ENCODE results near the gene GGA3.

Gene GGA3

DNA sequence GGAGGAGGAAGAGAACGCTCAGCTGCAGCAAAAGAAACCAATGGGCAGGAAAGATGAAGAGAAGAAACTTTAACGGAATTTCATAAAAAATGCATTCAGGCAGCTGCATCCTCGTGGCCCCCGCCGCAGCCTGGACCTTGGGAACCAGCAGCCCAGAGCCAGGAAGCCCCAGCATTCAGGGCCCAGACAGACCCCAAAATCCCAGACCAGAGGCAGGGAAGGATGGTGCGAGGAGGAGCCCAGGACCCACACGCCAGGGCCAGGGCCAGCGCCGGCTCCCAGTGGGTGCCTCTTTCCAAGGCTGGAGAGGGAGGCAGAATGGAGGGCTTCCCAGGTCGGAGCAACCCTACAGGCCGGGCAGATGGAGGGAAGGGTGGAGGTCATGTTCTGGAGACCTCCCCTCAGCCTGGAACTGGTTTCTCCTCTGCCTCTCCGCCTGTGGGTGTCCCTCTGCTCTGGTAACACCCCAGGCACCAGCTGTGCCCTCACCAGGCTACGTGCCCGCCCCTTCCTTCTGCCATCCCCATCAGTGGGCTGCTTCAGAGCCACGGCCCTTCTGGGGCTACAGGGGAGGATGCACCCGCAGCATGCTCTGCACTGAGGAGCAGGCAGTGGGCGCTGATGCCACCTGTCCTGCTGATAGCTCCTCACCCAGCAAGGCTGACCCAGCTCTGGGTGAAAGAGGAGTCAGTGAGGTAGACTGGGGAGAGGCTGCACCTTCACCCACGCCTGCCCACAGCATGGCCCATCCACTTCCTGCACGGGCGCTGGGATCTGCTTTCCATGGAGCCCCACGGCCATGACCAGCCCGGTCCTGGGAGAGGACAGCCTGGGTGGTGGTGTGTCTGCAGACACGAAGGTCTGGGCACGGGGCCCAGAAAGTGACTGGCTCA, 10.8 kb upstream of the GGA3 start:
- Histone ChIP-seq H3K36me3 (ENCODE audit: insufficient read depth, low read length) (no peaks in the 10 kb centered on the region), H3K27me3 (ENCODE audit: insufficient read depth, low read length) (no peaks in the 10 kb centered on the region), H3K4me1 (ENCODE audit: control insufficient read depth, insufficient read depth, low read length, unreplicated experiment) (peaks cover 25% of the 10 kb centered on the region), H3K4me3 (ENCODE audit: low read depth, low read length) (peak overlapping the region; percentile 86), H3K79me2 (ENCODE audit: control insufficient read depth, insufficient read depth, low read length, unreplicated experiment) (no peaks in the 10 kb centered on the region), H3K27ac (ENCODE audit: low read depth, low read length) (no peak overlapping the region), H2AFZ (ENCODE audit: low read length, unreplicated experiment) (no peak overlapping the region)

GRCh38 chr17:75271233-75271954, 10.0 kb upstream of the GGA3 start:
- Histone ChIP-seq H3K36me3 (ENCODE audit: insufficient read depth, low read length) (peaks cover 1% of the 10 kb centered on the region; the same call in 1 of the 2 replicates), H2AFZ (ENCODE audit: low read length, unreplicated experiment) (peak overlapping the region; percentile 74), H3K27ac (ENCODE audit: low read depth, low read length) (no peak overlapping the region), H3K4me1 (ENCODE audit: control insufficient read depth, insufficient read depth, low read length, unreplicated experiment) (peaks cover 24% of the 10 kb centered on the region), H3K79me2 (ENCODE audit: control insufficient read depth, insufficient read depth, low read length, unreplicated experiment) (no peaks in the 10 kb centered on the region), H3K27me3 (ENCODE audit: insufficient read depth, low read length) (no peaks in the 10 kb centered on the region), H3K4me3 (ENCODE audit: low read depth, low read length) (peak overlapping the region; percentile 86)

DNA sequence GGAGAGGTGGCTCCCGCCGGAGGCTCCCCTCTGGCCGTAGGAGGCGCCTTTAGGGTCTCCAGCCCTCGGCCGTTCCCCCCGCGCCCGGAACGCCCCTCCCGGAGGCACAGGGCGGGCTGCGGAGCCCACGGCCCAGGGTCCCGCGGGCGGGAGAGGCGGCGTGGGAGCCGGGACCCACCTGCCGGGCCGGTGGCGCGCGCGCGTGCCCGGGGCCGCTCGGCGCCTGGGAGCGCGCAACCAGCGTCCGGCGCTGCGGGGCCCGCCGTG, 9.5 kb upstream of the GGA3 start, which contains the start of gene MIF4GD:
Gene MIF4GD (minus strand): TSS at position 266 of the 267 bp plus-strand sequence. CDS start 1,036 bp downstream, outside the sequence.
- peak within 1 kb of the TSS; percentile 86 for H3K4me3 ChIP-seq (ENCODE audit: low read depth, low read length)
- H3K36me3 ChIP-seq (ENCODE audit: insufficient read depth, low read length): peaks cover 5% of the 10 kb centered on the region; the same call in 1 of the 2 replicates
- H3K27ac ChIP-seq (ENCODE audit: low read depth, low read length): peak within 1 kb of the TSS; percentile 30; the same call in 1 of the 2 replicates
- peaks cover 24% of the 10 kb centered on the region for H3K4me1 ChIP-seq (ENCODE audit: control insufficient read depth, insufficient read depth, low read length, unreplicated experiment)
- H3K79me2 ChIP-seq (ENCODE audit: control insufficient read depth, insufficient read depth, low read length, unreplicated experiment): no peaks in the 10 kb centered on the region
- H2AFZ ChIP-seq (ENCODE audit: low read length, unreplicated experiment): peak within 1 kb of the TSS; percentile 92
- H3K27me3 ChIP-seq (ENCODE audit: insufficient read depth, low read length): no peaks in the 10 kb centered on the region

- H3K36me3 ChIP-seq (ENCODE audit: insufficient read depth, low read length): peaks cover 5% of the 10 kb centered on the region; the same call in 1 of the 2 replicates
- H3K4me3 ChIP-seq (ENCODE audit: low read depth, low read length): peak overlapping the region; percentile 86
- H3K79me2 ChIP-seq (ENCODE audit: control insufficient read depth, insufficient read depth, low read length, unreplicated experiment): no peaks in the 10 kb centered on the region
- no peaks in the 10 kb centered on the region for H3K27me3 ChIP-seq (ENCODE audit: insufficient read depth, low read length)
- H3K27ac ChIP-seq (ENCODE audit: low read depth, low read length): peak overlapping the region; percentile 30; the same call in 1 of the 2 replicates
- H3K4me1 ChIP-seq (ENCODE audit: control insufficient read depth, insufficient read depth, low read length, unreplicated experiment): peaks cover 24% of the 10 kb centered on the region
- H2AFZ ChIP-seq (ENCODE audit: low read length, unreplicated experiment): peak overlapping the region; percentile 92
Observed at GRCh38 chr17:75270218-75270965, 9.0 kb upstream of the GGA3 start.

- no peaks in the 10 kb centered on the region for H3K27me3 ChIP-seq (ENCODE audit: insufficient read depth, low read length)
- peak overlapping the region; percentile 86 for H3K4me3 ChIP-seq (ENCODE audit: low read depth, low read length)
- H2AFZ ChIP-seq (ENCODE audit: low read length, unreplicated experiment): peak overlapping the region; percentile 92
- H3K27ac ChIP-seq (ENCODE audit: low read depth, low read length): no peak overlapping the region
- no peaks in the 10 kb centered on the region for H3K79me2 ChIP-seq (ENCODE audit: control insufficient read depth, insufficient read depth, low read length, unreplicated experiment)
- H3K4me1 ChIP-seq (ENCODE audit: control insufficient read depth, insufficient read depth, low read length, unreplicated experiment): peaks cover 24% of the 10 kb centered on the region
- peaks cover 5% of the 10 kb centered on the region; the same call in 1 of the 2 replicates for H3K36me3 ChIP-seq (ENCODE audit: insufficient read depth, low read length)
Observed at GRCh38 chr17:75269844-75270217, 8.4 kb upstream of the GGA3 start.

DNA sequence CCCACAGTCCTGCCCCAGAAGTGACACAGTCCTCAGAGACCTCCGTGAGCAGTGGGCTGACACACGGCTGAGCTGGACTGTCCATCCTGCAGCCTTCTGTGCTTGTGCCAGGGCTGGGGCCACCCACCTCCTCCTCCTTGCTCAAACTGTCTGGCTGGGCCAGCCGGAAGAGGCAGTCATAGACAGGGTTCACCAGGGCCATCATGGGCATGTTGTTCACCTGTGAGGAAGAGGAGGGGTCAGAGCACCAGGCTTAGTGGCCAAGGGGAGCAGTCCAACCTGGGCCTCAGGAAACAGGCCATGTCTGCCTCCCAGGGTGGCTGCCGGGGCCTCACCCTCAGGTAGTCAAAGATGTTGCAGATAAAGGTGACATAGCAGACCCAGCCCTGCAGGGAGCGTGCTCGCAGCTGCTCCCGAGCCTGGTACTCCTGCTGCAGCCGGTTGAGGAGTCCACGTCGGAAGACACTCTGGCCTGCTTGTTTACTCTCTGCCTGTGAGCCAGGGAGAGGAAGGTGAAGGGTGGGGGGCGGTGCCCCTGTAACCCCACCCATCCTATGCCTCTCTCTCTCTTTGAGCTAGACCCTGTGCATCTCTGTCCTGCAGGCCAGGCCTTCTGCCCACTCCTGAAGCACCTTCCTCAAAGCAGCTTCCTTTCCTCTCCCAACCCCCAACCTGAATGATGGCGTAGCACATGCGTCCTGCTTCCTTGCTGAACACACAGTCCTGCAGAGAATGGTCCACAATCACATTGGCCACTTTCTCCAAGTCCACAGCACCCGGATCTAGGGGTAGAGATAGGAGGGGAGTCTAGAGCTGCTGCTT, 6.2 kb upstream of the GGA3 start:
- Histone ChIP-seq H3K36me3 (ENCODE audit: insufficient read depth, low read length) (peaks cover 9% of the 10 kb centered on the region; the same call in 1 of the 2 replicates), H3K4me1 (ENCODE audit: control insufficient read depth, insufficient read depth, low read length, unreplicated experiment) (peaks cover 20% of the 10 kb centered on the region), H2AFZ (ENCODE audit: low read length, unreplicated experiment) (no peak overlapping the region), H3K79me2 (ENCODE audit: control insufficient read depth, insufficient read depth, low read length, unreplicated experiment) (peaks cover 9% of the 10 kb centered on the region), H3K4me3 (ENCODE audit: low read depth, low read length) (no peak overlapping the region), H3K27ac (ENCODE audit: low read depth, low read length) (no peak overlapping the region), H3K27me3 (ENCODE audit: insufficient read depth, low read length) (no peaks in the 10 kb centered on the region)

DNA sequence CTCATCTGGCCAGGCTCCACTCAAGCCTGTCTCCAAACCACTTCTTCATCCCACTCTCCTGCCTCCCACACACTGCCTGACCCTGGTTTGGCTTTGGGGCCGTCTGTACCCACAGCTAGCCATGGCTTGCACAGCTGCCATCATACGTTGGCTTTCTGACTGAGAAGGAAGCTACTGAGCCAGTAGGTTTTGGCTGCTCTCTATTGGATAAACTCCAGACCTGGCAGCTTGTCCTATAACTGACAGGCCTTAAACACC, 5.7 kb upstream of the GGA3 start:
- Histone ChIP-seq H3K4me1 (ENCODE audit: control insufficient read depth, insufficient read depth, low read length, unreplicated experiment) (peaks cover 17% of the 10 kb centered on the region), H3K4me3 (ENCODE audit: low read depth, low read length) (no peak overlapping the region), H2AFZ (ENCODE audit: low read length, unreplicated experiment) (no peak overlapping the region), H3K27ac (ENCODE audit: low read depth, low read length) (no peak overlapping the region), H3K79me2 (ENCODE audit: control insufficient read depth, insufficient read depth, low read length, unreplicated experiment) (peaks cover 15% of the 10 kb centered on the region), H3K27me3 (ENCODE audit: insufficient read depth, low read length) (no peaks in the 10 kb centered on the region), H3K36me3 (ENCODE audit: insufficient read depth, low read length) (peaks cover 9% of the 10 kb centered on the region; the same call in 1 of the 2 replicates)

DNA sequence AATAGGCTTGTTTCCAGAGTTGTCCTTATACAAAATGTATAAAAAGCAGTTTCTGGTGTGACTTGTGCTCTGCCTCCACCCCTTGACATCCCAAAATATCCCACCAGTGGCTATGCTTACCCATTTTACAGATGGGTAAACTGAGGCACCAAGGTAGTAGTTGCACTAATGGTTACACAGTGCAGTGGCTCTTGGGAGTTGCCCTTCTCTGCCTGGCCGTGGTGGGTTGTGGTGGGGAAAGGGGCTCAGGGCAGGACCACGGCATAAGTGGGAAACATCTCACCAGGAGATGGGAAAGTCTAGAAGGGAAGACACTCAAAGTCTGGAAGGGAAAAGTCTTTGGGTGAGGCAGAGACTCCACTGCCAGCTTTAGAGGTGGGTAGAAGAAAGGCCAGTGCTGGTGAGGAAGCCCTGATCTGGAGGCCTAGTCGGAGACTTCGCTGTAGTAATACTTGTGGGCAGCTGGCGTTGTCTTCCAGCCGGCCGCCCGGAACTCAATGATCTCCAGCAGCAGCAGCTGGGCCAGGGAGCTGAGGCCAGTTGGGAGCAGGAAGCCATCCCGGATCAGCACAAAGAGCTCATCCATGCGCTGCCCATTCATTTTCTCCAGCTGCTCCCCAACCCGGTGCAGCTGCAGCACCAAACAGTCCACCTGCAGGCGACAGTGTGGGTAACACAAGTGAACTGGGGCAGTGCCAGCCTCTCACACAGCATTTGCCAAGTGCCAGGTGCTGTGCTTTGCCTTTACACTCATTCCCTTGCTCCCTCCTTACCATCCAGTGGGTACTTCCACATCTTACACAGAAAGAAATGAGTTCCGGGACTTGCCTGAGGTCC, 5.1 kb upstream of the GGA3 start:
- no peaks in the 10 kb centered on the region for H3K27me3 ChIP-seq (ENCODE audit: insufficient read depth, low read length)
- H3K36me3 ChIP-seq (ENCODE audit: insufficient read depth, low read length): peaks cover 9% of the 10 kb centered on the region; the same call in 1 of the 2 replicates
- H2AFZ ChIP-seq (ENCODE audit: low read length, unreplicated experiment): no peak overlapping the region
- peaks cover 19% of the 10 kb centered on the region for H3K79me2 ChIP-seq (ENCODE audit: control insufficient read depth, insufficient read depth, low read length, unreplicated experiment)
- no peak overlapping the region for H3K4me3 ChIP-seq (ENCODE audit: low read depth, low read length)
- no peak overlapping the region for H3K27ac ChIP-seq (ENCODE audit: low read depth, low read length)
- peaks cover 13% of the 10 kb centered on the region for H3K4me1 ChIP-seq (ENCODE audit: control insufficient read depth, insufficient read depth, low read length, unreplicated experiment)

- Histone ChIP-seq H3K36me3 (ENCODE audit: insufficient read depth, low read length) (peaks cover 9% of the 10 kb centered on the region; the same call in 1 of the 2 replicates), H2AFZ (ENCODE audit: low read length, unreplicated experiment) (no peak overlapping the region)
Observed at GRCh38 chr17:75265614-75266315, 4.4 kb upstream of the GGA3 start.

More at GRCh38 chr17:75265614-75266315, 4.4 kb upstream of the GGA3 start:
- Histone ChIP-seq H3K79me2 (ENCODE audit: control insufficient read depth, insufficient read depth, low read length, unreplicated experiment) (peaks cover 24% of the 10 kb centered on the region), H3K4me1 (ENCODE audit: control insufficient read depth, insufficient read depth, low read length, unreplicated experiment) (peaks cover 13% of the 10 kb centered on the region), H3K27me3 (ENCODE audit: insufficient read depth, low read length) (no peaks in the 10 kb centered on the region), H3K27ac (ENCODE audit: low read depth, low read length) (no peak overlapping the region), H3K4me3 (ENCODE audit: low read depth, low read length) (no peak overlapping the region)

Measured in ACC112 (cell line).